ENCODE data around the gene PPL. TPM values are rescaled to one million over a fixed set of nuclear protein-coding genes. Genes with fewer than 3 reads are reported as not detected.

The PPL gene
- total and polyA plus RNA-seq, 2 experiments from 2014 or later = 32.8 to 44.5 TPM

DNA sequence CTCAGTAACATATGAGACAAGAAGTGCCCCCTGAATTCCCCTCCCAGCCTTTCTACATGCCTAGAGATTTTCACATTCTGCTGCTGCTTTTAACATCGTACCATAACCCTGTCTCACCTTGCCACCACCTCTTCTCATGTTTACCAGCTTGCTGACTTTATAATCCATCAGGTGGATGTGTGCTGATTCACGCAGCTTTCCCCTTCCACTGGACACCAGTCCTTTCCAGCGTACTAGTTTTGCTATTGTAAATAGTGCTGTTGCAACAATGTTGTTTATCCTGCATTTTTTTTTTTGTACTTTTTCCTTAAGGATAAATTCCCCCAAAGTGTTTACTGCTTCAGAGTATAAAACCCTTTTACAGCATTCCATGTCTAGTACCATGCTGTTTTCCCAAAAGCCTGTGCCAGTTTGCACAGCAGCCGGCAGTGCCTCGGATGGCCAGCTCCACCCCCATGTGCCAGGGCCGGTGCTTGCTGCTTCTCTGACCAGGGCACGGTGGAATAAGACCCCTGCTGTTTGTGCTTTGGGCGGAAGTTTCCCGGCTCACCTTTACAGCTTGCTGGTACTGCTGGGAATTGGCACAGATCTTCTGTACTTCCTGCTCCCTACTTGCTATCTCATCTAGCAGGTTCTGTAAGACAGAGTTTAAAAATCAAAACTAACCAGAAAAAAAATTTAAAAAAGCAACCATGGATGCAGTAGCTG lies 48.4 kb downstream of the PPL start:
- Histone ChIP-seq H4K20me1 (ENCODE audit: insufficient read depth, poor library complexity, severe bottlenecking) (no peaks in the 10 kb centered on the region), H3K9me2 (replicated peaks; ENCODE audit: insufficient read depth) (no peaks in the 10 kb centered on the region), H3K27me3 (no peaks in the 10 kb centered on the region), H3K4me1 (ENCODE audit: insufficient read depth) (peaks cover 13% of the 10 kb centered on the region), H3K79me2 (no peaks in the 10 kb centered on the region), H2AFZ (no peak overlapping the region), H3K36me3 (replicated peaks; ENCODE audit: insufficient read depth, low read depth) (peaks cover 2% of the 10 kb centered on the region), H3K9me3 (ENCODE audit: low read depth) (no peaks in the 10 kb centered on the region), H3K4me2 (no peak overlapping the region), H3K4me3 (no peak overlapping the region), H3K27ac (no peak overlapping the region)
- DNase-seq (ENCODE audit: low spot score) = no peak
- TF ChIP-seq EZH2phosphoT487 (IDR thresholded peaks at IDR 0.05; ENCODE audit: low read depth, severe bottlenecking, unreplicated experiment) (no peak), EZH2 (IDR thresholded peaks at IDR 0.05; ENCODE audit: borderline replicate concordance) (no peak), CTCF (IDR thresholded peaks at IDR 0.05; ENCODE audit: poor library complexity) (no peak)
- WGBS (ENCODE audit: low lambda C conversion rate, missing lambda C conversion rate) = 89% methylated on average over 9 of the region's 9 CpGs

GRCh38 chr16:4886151-4886550 lies 50.8 kb downstream of the PPL start:
- H2AFZ ChIP-seq = no peak overlapping the region
- H3K9me2 ChIP-seq (replicated peaks; ENCODE audit: insufficient read depth) = no peaks in the 10 kb centered on the region
- peaks cover 4% of the 10 kb centered on the region for H4K20me1 ChIP-seq (ENCODE audit: insufficient read depth, poor library complexity, severe bottlenecking)
- no peaks in the 10 kb centered on the region for H3K9me3 ChIP-seq (ENCODE audit: low read depth)
- H3K4me3 ChIP-seq = no peak overlapping the region
- peaks cover 10% of the 10 kb centered on the region for H3K4me1 ChIP-seq (ENCODE audit: insufficient read depth)
- no peak overlapping the region for H3K4me2 ChIP-seq
- no peaks in the 10 kb centered on the region for H3K79me2 ChIP-seq
- no peak overlapping the region for H3K27ac ChIP-seq
- WGBS (ENCODE audit: low lambda C conversion rate, missing lambda C conversion rate) = 97% methylated on average over 5 of the region's 5 CpGs
- H3K27me3 ChIP-seq = no peaks in the 10 kb centered on the region
- no peak for DNase-seq (ENCODE audit: low spot score)
- no peak for TF ChIP-seq EZH2 (IDR thresholded peaks at IDR 0.05; ENCODE audit: borderline replicate concordance)
- TF ChIP-seq CTCF (IDR thresholded peaks at IDR 0.05; ENCODE audit: poor library complexity) = no peak
- TF ChIP-seq EZH2phosphoT487 (IDR thresholded peaks at IDR 0.05; ENCODE audit: low read depth, severe bottlenecking, unreplicated experiment) = no peak
- H3K36me3 ChIP-seq (replicated peaks; ENCODE audit: insufficient read depth, low read depth) = peaks cover 2% of the 10 kb centered on the region

DNA sequence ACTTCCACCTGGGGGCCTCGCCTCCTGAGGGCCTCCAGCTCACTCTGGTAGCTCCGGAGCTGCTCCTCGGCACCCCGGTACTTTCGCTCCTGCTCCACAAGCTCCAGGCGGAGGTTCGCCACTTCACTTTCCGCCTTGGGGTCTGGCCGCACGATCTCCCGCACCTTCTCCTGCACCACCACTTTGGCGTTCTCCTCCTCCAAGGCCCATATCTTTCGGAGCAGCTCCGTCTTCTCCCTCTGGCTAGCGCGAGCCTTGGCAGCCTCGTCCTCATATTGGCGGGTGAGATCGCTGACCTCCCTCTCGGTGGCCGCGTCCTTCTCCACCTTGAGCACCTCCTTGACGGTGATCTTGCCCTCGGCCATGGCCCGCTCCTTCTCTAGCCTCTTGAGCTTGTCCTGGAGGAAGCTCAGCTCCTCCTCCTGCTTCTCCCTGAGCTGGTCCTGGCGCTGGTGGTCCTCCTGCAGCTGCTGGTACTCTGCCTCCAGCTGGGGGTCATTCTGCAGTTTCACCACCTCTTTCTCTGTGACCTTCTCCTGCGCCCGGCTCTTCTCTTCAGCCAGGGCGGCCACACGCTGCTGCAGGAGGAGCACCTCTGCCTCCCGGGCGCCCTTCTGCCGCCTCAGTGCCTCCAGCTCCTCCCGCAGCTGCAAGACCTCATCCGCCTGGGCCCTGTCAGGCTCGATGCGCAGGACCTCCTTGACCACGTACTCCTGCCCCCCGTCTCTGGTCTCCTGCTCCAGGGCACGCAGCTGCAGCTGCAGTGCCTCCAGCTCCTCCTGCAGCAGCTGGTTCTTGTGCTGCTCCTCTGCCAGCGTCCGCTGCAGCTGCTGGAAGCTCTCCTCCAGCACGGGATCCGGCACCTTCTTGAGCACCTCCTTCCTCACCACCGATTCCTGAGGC lies 51.7 kb downstream of the PPL start:
- Histone ChIP-seq H2AFZ (no peak overlapping the region), H3K36me3 (replicated peaks; ENCODE audit: insufficient read depth, low read depth) (peaks cover 2% of the 10 kb centered on the region)
- TF ChIP-seq EZH2 (IDR thresholded peaks at IDR 0.05; ENCODE audit: borderline replicate concordance) = no peak
- no peak for TF ChIP-seq CTCF (IDR thresholded peaks at IDR 0.05; ENCODE audit: poor library complexity)
- no peak for TF ChIP-seq EZH2phosphoT487 (IDR thresholded peaks at IDR 0.05; ENCODE audit: low read depth, severe bottlenecking, unreplicated experiment)

More for the DNA sequence above, 51.7 kb downstream of the PPL start:
- H3K9me2 ChIP-seq (replicated peaks; ENCODE audit: insufficient read depth) = no peaks in the 10 kb centered on the region
- 97% methylated on average over 45 of the region's 45 CpGs for WGBS (ENCODE audit: low lambda C conversion rate, missing lambda C conversion rate)
- peaks cover 10% of the 10 kb centered on the region for H3K4me1 ChIP-seq (ENCODE audit: insufficient read depth)
- no peak for DNase-seq (ENCODE audit: low spot score)
- H3K27me3 ChIP-seq = no peaks in the 10 kb centered on the region
- H3K27ac ChIP-seq = no peak overlapping the region
- no peaks in the 10 kb centered on the region for H3K9me3 ChIP-seq (ENCODE audit: low read depth)
- no peaks in the 10 kb centered on the region for H3K79me2 ChIP-seq
- H3K4me3 ChIP-seq = no peak overlapping the region
- no peak overlapping the region for H3K4me2 ChIP-seq
- H4K20me1 ChIP-seq (ENCODE audit: insufficient read depth, poor library complexity, severe bottlenecking) = peaks cover 4% of the 10 kb centered on the region

Data from hepatocyte (in vitro differentiated cells).